Measurements from ENCODE around the gene CAPN10. TPM values are rescaled to one million over a fixed set of nuclear protein-coding genes. Genes with fewer than 3 reads are reported as not detected.
A peak's percentile ranks its signal among the peaks of the same experiment; 100 is the strongest.

The CAPN10 gene
- total and polyA plus RNA-seq, 4 donors, result 12.6 to 66.9 (median 29.6) TPM

- intact Hi-C loops (cut with DNase I), result no loop called here
Observed at GRCh38 chr2:240595381-240596079, 9.0 kb downstream of the CAPN10 start.

DNA sequence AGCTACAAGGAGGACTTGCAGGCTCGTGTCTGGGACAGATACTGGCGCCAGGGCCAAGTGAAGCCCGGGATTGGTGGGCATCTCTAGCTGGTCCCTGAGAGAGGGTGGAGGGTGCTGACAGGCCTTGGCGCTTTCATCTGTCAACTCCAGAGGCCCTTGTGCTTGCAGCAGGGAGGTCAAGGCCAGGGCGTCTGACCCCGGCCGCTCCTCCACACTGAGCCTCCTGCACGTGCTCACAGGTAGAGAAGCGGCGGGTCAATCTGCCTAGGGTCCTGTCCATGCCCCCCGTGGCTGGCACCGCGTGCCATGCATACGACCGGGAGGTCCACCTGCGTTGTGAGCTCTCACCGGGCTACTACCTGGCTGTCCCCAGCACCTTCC, 9.5 kb downstream of the CAPN10 start:
- Histone ChIP-seq H3K27ac (ENCODE audit: low read depth in 1 of 2, low read length in 2 of 2) (no peak overlapping the region), H3K36me3 (ENCODE audit: control insufficient read depth in 1 of 2, insufficient read depth in 2 of 2, low read length in 1 of 2) (no peaks in the 10 kb centered on the region), H3K27me3 (ENCODE audit: control insufficient read depth in 1 of 2, insufficient read depth in 2 of 2, low read length in 1 of 2) (no peaks in the 10 kb centered on the region), H3K9me3 (ENCODE audit: control insufficient read depth, low read length) (no peaks in the 10 kb centered on the region), H3K4me1 (ENCODE audit: control insufficient read depth in 1 of 2, insufficient read depth in 2 of 2, low read length in 2 of 2) (no peaks in the 10 kb centered on the region), H3K4me3 (ENCODE audit: low read length in 2 of 2) (no peak overlapping the region)
- DNase-seq, result peak in 1 of 2 donors; percentile 51
- WGBS, 2 donors, result 35 to 43% methylated on average over 16 to 17 of the region's 17 CpGs
- intact Hi-C loops (cut with DNase I), result no loop called here
- no peak for ATAC-seq (ENCODE audit: low FRiP score)

More at GRCh38 chr2:240595381-240596079, 9.0 kb downstream of the CAPN10 start:
- DNase-seq (peak; percentile 46 to 66), ATAC-seq (ENCODE audit: low FRiP score) (no peak)
- no peaks in the 10 kb centered on the region for H3K4me1 ChIP-seq (ENCODE audit: control insufficient read depth in 1 of 2, insufficient read depth in 2 of 2, low read length in 2 of 2)
- no peaks in the 10 kb centered on the region for H3K9me3 ChIP-seq (ENCODE audit: control insufficient read depth, low read length)
- H3K27ac ChIP-seq (ENCODE audit: low read depth in 1 of 2, low read length in 2 of 2), result no peak overlapping the region
- H3K4me3 ChIP-seq (ENCODE audit: low read length in 2 of 2), result no peak overlapping the region
- 41 to 45% methylated on average over 18 of the region's 18 CpGs for WGBS, 2 donors
- no peaks in the 10 kb centered on the region for H3K36me3 ChIP-seq (ENCODE audit: control insufficient read depth in 1 of 2, insufficient read depth in 2 of 2, low read length in 1 of 2)
- H3K27me3 ChIP-seq (ENCODE audit: control insufficient read depth in 1 of 2, insufficient read depth in 2 of 2, low read length in 1 of 2), result no peaks in the 10 kb centered on the region

DNA sequence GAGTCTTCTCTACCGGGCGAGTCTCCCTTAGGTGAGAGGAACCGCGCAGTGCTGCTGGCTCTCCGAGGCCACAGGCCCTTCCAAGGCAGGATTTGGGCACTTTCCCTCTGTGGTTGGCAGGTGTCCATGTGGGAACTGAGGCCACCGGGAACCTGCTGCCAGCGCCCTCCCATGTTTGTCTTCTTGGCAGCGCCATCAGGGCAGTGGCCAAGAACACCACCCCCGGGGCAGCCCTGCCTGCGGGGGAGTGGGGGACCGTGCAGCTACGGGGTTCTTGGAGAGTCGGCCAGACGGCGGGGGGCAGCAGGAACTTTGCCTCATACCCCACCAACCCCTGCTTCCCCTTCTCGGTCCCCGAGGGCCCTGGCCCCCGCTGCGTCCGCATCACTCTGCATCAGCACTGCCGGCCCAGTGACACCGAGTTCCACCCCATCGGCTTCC, 10.0 kb downstream of the CAPN10 start:
- no peaks in the 10 kb centered on the region for H3K27me3 ChIP-seq (ENCODE audit: control insufficient read depth in 1 of 2, insufficient read depth in 2 of 2, low read length in 1 of 2)
- H3K36me3 ChIP-seq (ENCODE audit: control insufficient read depth in 1 of 2, insufficient read depth in 2 of 2, low read length in 1 of 2), result no peaks in the 10 kb centered on the region
- H3K4me1 ChIP-seq (ENCODE audit: control insufficient read depth in 1 of 2, insufficient read depth in 2 of 2, low read length in 2 of 2), result no peaks in the 10 kb centered on the region
- DNase-seq (peak; percentile 79 to 90), ATAC-seq (ENCODE audit: low FRiP score) (peak; percentile 56)
- no peak overlapping the region for H3K27ac ChIP-seq (ENCODE audit: low read depth in 1 of 2, low read length in 2 of 2)
- no peak overlapping the region for H3K4me3 ChIP-seq (ENCODE audit: low read length in 2 of 2)
- no peaks in the 10 kb centered on the region for H3K9me3 ChIP-seq (ENCODE audit: control insufficient read depth, low read length)
- 2 to 12% methylated on average over 19 to 23 of the region's 23 CpGs for WGBS, 2 donors
- intact Hi-C loops (cut with DNase I), result no loop called here

- Histone ChIP-seq H3K36me3 (ENCODE audit: control insufficient read depth in 1 of 2, insufficient read depth in 2 of 2, low read length in 1 of 2) (no peaks in the 10 kb centered on the region), H3K27ac (ENCODE audit: low read depth in 1 of 2, low read length in 2 of 2) (no peak overlapping the region), H3K4me3 (ENCODE audit: low read length in 2 of 2) (no peak overlapping the region), H3K9me3 (ENCODE audit: control insufficient read depth, low read length) (no peaks in the 10 kb centered on the region), H3K4me1 (ENCODE audit: control insufficient read depth in 1 of 2, insufficient read depth in 2 of 2, low read length in 2 of 2) (no peaks in the 10 kb centered on the region), H3K27me3 (ENCODE audit: control insufficient read depth in 1 of 2, insufficient read depth in 2 of 2, low read length in 1 of 2) (no peaks in the 10 kb centered on the region)
- ATAC-seq (ENCODE audit: low FRiP score), result peak; percentile 1
- intact Hi-C loops (cut with DNase I), result no loop called here
- peak; percentile 46 to 64 for DNase-seq
- 43 to 54% methylated on average over 10 of the region's 10 CpGs for WGBS, 2 donors
Observed at GRCh38 chr2:240597054-240597418, 10.5 kb downstream of the CAPN10 start.

DNA sequence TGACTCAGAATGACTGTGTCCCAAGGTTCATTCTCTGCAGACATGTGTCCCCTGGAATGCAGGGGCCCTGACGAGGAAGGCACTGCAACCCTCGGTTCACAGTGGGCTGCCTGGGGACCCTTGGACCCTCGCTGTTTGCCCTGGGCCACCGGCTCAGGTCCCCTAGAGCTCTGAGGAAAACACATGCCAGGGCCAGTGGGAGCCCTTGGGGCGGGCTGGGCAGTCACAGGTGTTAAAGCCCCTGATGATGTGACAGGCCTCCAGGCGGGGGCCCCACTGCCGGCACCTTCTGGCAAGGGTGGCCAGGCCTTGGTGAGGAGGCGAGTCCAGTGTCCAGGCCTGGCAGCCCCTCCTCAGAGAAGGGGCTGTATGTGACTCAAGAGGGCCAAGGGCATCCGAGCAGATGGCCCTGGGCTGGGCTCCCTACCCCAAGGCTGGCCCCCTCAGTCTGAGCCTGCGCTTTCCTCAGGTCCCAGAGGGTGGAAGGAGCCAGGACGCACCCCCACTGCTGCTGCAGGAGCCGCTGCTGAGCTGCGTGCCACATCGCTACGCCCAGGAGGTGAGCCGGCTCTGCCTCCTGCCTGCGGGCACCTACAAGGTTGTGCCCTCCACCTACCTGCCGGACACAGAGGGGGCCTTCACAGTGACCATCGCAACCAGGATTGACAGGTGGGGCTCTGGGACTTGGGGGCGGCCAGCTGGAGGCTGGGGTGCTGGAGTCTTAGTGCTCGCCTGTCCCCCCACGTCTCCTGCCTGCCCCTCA, 11.1 kb downstream of the CAPN10 start:
- no peak overlapping the region for H3K4me3 ChIP-seq (ENCODE audit: low read length in 2 of 2)
- no peaks in the 10 kb centered on the region for H3K9me3 ChIP-seq (ENCODE audit: control insufficient read depth, low read length)
- intact Hi-C loops (cut with DNase I), result no loop called here
- 88 to 90% methylated on average over 20 to 22 of the region's 22 CpGs for whole genome bisulfite sequencing, 2 donors
- H3K36me3 ChIP-seq (ENCODE audit: control insufficient read depth in 1 of 2, insufficient read depth in 2 of 2, low read length in 1 of 2), result no peaks in the 10 kb centered on the region
- no peak overlapping the region for H3K27ac ChIP-seq (ENCODE audit: low read depth in 1 of 2, low read length in 2 of 2)
- no peaks in the 10 kb centered on the region for H3K27me3 ChIP-seq (ENCODE audit: control insufficient read depth in 1 of 2, insufficient read depth in 2 of 2, low read length in 1 of 2)
- ATAC-seq (ENCODE audit: low FRiP score) (no peak), DNase-seq (peak; percentile 41 to 72)
- H3K4me1 ChIP-seq (ENCODE audit: control insufficient read depth in 1 of 2, insufficient read depth in 2 of 2, low read length in 2 of 2), result no peaks in the 10 kb centered on the region

DNA sequence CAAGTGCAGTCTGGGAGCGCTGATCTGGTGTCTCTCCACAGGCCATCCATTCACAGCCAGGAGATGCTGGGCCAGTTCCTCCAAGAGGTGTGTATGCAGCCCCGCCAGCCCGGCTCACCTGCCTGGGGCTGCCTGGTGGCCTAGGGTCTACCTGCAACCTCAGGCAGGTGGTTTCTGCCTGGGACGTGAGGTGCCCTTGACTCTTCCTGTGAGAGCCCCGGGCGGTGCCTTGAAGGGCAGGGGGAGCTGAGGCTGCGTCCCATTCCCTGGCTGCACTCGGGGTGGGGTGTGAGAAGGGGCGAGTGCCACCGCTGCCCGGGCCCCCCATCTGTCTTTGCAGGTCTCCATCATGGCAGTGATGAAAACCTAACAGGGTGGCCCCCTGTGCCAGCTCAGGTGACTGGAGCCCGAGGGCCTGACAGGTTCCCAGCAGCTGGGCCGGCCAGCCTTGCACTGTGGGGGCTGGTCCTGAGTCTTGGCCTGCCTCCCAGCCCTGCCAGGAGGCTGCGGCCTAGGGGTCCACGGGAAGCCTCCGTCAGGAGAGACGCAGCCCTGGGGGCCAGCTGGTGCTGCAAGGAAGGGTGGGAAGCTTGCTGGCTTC, 11.9 kb downstream of the CAPN10 start:
- Histone ChIP-seq H3K27ac (ENCODE audit: low read depth in 1 of 2, low read length in 2 of 2) (no peak overlapping the region), H3K9me3 (ENCODE audit: control insufficient read depth, low read length) (no peaks in the 10 kb centered on the region), H3K36me3 (ENCODE audit: control insufficient read depth in 1 of 2, insufficient read depth in 2 of 2, low read length in 1 of 2) (no peaks in the 10 kb centered on the region), H3K4me1 (ENCODE audit: control insufficient read depth in 1 of 2, insufficient read depth in 2 of 2, low read length in 2 of 2) (no peaks in the 10 kb centered on the region), H3K27me3 (ENCODE audit: control insufficient read depth in 1 of 2, insufficient read depth in 2 of 2, low read length in 1 of 2) (no peaks in the 10 kb centered on the region), H3K4me3 (ENCODE audit: low read length in 2 of 2) (no peak overlapping the region)
- ATAC-seq (ENCODE audit: low FRiP score) (no peak), DNase-seq (peak; percentile 45 to 72)
- intact Hi-C loops (cut with DNase I), result no loop called here
- 94 to 98% methylated on average over 17 of the region's 17 CpGs for WGBS, 2 donors

GRCh38 chr2:240599141-240599583, 12.6 kb downstream of the CAPN10 start:
- Histone ChIP-seq H3K36me3 (ENCODE audit: control insufficient read depth in 1 of 2, insufficient read depth in 2 of 2, low read length in 1 of 2) (no peaks in the 10 kb centered on the region), H3K4me3 (ENCODE audit: low read length in 2 of 2) (no peak overlapping the region), H3K27me3 (ENCODE audit: control insufficient read depth in 1 of 2, insufficient read depth in 2 of 2, low read length in 1 of 2) (no peaks in the 10 kb centered on the region), H3K9me3 (ENCODE audit: control insufficient read depth, low read length) (no peaks in the 10 kb centered on the region), H3K27ac (ENCODE audit: low read depth in 1 of 2, low read length in 2 of 2) (no peak overlapping the region), H3K4me1 (ENCODE audit: control insufficient read depth in 1 of 2, insufficient read depth in 2 of 2, low read length in 2 of 2) (no peaks in the 10 kb centered on the region)
- DNase-seq (peak in 1 of 2 donors; percentile 59), ATAC-seq (ENCODE audit: low FRiP score) (no peak)
- intact Hi-C loops (cut with DNase I), result no loop called here
- WGBS, 2 donors, result 95 to 96% methylated on average over 9 to 11 of the region's 11 CpGs

- no peaks in the 10 kb centered on the region for H3K4me1 ChIP-seq (ENCODE audit: control insufficient read depth in 1 of 2, insufficient read depth in 2 of 2, low read length in 2 of 2)
- intact Hi-C loops (cut with DNase I), result no loop called here
- H3K36me3 ChIP-seq (ENCODE audit: control insufficient read depth in 1 of 2, insufficient read depth in 2 of 2, low read length in 1 of 2), result no peaks in the 10 kb centered on the region
- peak; percentile 39 to 55 for DNase-seq
- WGBS, 2 donors, result 96 to 98% methylated on average over 16 of the region's 16 CpGs
- no peaks in the 10 kb centered on the region for H3K27me3 ChIP-seq (ENCODE audit: control insufficient read depth in 1 of 2, insufficient read depth in 2 of 2, low read length in 1 of 2)
- no peaks in the 10 kb centered on the region for H3K9me3 ChIP-seq (ENCODE audit: control insufficient read depth, low read length)
- no peak overlapping the region for H3K27ac ChIP-seq (ENCODE audit: low read depth in 1 of 2, low read length in 2 of 2)
- H3K4me3 ChIP-seq (ENCODE audit: low read length in 2 of 2), result no peak overlapping the region
- ATAC-seq (ENCODE audit: low FRiP score), result no peak
Observed at GRCh38 chr2:240600451-240600961, 14.0 kb downstream of the CAPN10 start.
